GM21825 (cell line): ENCODE measurements around the gene GOLGB1.

Experiments
- ATAC-seq: cut with Tn5 transposase; IDR thresholded peaks from one replicate; pipeline ENCODE4 v1.9.1; 2021; ENCODE audit warnings: mild to moderate bottlenecking, moderate library complexity; ENCODE audit not compliant: unreplicated experiment

The GOLGB1 gene

DNA sequence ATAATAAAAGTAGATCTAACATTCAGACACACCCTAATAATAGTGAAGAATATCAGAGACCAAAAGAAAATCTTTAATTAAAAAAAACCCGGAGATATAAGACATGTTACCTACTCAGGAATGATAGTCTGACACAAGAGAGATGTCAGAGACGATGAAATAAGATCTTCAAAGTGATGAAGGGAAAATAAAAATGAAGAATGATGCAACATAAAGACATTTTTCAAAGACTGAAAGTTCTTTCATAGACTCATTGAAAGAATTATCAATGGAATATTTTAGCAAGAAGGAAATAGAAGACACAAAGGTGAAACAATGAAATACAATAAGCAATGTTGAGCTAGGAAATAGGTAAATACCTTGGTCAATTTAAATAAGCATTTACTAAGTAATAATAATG, 108.4 kb downstream of the GOLGB1 start:
- ATAC-seq, result no peak

DNA sequence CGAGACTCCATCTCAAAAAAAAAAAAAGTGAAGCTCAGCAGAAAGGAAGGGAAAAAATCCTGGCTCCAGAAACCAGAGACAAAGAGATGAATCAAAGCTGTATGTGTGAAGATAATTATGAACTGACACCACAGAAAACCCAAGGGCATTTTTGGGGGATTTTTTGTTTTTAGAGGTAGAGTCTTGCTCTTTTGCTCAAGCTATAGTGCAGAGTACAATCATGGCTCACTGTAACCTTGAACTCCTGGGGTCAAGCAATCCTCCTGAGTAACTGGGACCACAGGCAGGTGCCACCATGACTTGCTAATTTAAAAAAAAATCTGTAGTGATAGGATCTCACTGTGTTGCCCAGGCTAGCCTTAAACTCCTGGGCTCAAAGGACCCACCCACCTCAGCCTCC, 111.6 kb downstream of the GOLGB1 start:
- no peak for ATAC-seq

DNA sequence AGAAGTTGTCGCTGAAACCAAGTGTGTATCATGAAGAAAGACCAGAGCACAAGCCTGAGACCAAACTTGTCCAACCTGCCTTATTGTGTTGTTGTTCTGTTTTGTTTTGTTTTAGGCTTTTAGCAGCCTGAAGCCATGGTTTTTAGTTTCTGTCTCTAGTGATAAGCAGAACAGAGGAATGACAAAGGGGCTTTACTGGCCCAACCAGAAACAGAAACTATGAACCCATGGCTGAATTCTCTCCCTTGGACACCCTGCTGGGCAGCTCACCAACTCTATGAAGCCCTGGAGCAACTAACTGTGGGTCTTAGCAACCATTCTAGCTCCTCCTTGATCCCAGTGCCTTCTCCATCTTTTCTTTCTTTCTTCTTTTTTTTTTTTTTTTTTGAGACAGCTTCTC, 119.2 kb downstream of the GOLGB1 start:
- ATAC-seq, result no peak

DNA sequence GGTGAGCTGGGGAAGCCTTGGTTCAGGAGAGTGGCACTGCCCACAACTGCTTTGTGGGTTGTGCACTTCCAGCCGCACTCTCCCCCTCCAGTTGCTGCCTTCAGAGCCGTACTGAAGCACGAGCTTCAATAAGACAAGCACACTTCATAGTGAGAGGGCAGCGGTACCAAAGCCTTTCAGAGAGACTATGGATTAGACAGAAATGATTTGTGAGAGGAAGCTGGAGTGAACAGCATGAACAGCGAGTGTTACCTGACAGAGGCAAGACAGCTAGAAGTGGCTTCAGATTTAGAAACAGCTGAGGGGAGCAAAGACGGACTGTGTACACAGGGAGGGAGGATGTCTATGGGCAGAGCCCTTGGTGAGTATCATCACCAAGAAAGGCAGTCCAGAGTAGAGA, 119.9 kb downstream of the GOLGB1 start:
- ATAC-seq, result no peak

DNA sequence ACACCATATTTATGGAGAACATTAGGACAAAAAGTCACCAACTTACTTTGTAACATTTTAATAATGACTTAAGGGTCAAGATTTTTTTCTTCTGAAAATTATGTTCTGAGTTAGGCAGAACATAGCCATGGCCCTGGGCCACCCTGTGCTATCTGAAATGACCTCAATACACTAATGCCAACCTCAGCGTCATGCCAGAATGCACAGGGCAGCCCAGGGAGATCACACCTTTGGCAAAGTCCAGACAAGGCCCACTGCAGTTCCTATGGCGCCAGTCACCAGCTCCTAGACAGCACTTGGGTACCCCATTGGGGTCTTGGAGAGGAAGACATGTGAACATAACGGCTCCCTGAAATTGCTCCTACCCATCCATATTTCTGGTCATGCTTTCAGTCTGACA, 121.9 kb downstream of the GOLGB1 start:
- no peak for ATAC-seq

DNA sequence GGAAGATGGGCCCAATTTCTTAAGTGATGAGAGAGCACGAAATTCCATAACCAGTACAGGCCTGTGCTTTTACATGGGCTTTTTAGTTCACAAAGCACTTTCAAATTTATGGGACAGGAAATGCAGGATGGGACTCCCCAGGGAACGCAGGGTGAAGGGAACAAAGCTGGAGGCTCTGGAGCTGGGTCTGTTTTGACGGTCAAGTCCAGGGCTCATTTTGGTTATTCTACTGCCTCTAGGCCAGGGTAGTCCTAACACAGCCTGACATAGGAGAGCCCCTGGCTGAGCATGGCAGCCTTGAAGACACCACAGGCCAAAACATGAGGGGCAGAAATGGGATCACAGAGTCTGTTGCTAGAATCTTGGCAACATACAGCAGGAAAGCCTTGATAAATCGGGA, 122.3 kb downstream of the GOLGB1 start:
- no peak for ATAC-seq

DNA sequence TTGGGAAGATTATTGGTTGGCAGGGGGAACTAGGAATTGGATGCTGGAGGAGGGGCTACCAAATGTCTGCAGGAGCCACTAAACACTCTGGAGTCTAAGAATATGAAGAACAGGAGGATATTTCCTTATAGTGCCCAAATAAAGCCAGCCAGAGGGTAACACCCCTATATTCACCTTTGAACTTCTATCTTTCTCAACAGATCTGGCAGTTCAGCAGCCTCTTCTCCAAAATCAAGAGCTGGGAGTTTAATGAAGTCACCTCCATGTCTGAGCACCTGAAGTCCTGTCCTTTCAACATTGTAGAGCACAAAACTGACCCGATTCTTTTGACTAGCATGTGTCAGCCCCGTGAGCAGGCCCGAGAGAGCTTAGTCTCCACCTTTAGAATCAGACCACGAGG, 123.0 kb downstream of the GOLGB1 start:
- no peak for ATAC-seq

DNA sequence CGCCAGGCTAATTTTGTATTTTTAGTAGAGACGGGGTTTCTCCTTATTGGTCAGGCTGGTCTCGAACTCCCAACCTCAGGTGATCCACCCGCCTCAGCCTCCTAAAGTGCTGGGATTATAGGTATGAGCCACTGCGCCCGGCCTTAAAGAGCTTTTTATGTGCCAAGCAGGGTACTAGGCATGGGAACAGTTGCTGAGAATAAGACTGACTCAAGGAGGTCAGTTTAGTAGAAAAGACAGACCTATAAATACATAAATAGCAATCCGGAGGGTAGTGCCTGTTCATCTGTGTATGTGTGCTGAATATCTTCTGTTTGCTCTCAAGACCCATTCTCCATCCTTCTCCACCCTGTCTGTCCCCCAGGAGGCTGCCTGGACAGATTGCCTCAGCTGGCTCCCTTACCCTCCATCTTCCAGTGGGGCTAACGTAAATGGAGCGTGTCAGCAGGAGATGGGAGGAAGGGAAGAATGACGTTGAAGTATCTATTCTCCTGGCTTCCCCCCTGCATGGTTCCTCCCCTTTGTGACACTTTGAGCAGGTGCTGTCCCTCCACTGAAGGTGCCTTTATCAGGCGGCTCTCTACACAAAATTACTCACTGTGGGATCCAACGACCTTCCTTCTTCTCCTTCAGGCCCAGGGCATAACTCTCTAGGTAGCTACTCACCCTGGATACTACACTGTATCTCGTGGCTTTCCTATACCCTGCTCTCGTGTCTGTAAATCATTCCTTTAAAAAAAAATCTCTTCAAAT, 125.2 kb downstream of the GOLGB1 start:
- no peak for ATAC-seq

DNA sequence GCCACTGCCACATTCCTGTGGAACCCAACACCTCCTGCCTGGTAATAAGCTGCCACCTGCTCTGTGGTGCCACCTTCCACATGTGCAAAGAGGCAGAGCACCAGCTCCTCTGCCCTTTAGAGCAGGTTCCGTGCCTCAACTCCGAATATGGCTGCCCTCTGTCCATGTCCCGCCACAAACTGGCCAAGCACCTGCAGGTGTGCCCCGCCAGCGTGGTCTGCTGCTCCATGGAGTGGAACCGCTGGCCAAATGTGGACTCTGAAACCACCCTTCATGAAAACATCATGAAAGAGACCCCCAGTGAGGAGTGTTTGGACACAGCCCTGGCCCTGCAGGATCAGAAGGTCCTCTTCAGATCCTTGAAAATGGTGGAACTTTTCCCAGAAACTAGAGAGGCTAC, 128.1 kb downstream of the GOLGB1 start:
- no peak for ATAC-seq

DNA sequence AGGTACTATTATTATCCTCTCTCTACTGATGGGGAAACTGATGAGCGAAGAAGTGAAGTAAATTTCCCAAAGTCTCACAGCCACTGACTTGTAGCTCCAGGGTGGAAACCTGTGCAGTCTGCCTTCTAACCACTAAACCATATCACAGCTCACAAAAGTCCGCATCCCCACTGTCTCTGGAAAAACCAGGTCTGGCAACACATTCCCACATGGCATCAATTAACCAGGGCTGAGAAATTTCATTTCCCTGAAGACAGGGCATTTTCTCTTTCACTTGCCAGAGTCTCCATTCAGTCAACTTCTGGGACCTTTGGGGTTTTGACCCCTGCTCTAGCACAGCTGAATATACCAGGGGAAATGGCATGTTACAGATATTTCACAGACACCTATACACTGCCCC, 129.8 kb downstream of the GOLGB1 start:
- no peak for ATAC-seq
